IPS-18c (cell line): ENCODE data around the gene CLN3.
"Not testable (repeated sequence)": the region's sequence is repeated elsewhere in the genome, so short reads cannot be mapped to it uniquely, and the experiment has no call there.

Experiments used
- H3K4me3 ChIP-seq: 2 replicates; pipeline ENCODE4 v1.7.0; 2013; ENCODE audit warnings: low read depth, mild to moderate bottlenecking, low read length, moderate library complexity; ENCODE audit not compliant: insufficient read depth
- H3K9me3 ChIP-seq: one replicate; pipeline ENCODE4 v1.6.1; 2013; ENCODE audit warnings: mild to moderate bottlenecking, low read length, moderate library complexity; ENCODE audit not compliant: control insufficient read depth, insufficient read depth

The CLN3 gene

DNA sequence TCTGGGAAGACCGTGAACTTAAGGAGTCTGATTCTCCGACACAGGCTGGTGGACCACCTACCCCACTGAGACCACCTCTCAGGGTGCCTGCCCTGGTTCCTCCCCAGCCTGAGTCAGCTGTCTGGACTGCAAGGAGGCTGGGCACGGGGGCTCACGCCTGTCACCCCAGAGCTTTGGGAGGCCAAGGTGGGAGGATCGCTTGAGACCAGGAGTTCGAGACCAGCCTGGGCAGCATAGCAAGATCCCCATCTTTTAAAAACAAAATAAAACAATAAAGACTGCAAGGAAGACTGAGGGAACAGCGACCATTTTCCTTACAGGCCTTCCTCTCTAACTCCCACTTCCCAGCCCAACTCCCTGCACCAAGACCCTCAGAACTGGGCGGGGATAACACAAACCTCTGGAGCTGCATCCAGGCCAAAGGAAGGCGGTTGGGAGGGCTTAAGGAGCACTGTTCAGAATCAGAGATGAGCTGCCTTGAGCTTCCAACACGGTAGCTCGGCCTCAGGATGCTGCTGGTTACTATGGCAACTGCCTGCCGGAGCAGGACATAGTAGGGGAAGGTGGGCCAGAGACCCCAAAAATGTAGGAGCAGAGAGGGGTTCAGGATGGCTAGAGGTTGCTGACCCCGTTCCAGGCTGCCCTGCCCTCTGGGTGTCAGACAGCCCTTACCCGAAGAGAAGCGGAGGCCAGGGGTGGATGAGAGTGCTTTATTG lies 7.0 kb upstream of the CLN3 start:
- Histone ChIP-seq H3K4me3 (no peak overlapping the region), H3K9me3 (no peaks in the 10 kb centered on the region)

DNA sequence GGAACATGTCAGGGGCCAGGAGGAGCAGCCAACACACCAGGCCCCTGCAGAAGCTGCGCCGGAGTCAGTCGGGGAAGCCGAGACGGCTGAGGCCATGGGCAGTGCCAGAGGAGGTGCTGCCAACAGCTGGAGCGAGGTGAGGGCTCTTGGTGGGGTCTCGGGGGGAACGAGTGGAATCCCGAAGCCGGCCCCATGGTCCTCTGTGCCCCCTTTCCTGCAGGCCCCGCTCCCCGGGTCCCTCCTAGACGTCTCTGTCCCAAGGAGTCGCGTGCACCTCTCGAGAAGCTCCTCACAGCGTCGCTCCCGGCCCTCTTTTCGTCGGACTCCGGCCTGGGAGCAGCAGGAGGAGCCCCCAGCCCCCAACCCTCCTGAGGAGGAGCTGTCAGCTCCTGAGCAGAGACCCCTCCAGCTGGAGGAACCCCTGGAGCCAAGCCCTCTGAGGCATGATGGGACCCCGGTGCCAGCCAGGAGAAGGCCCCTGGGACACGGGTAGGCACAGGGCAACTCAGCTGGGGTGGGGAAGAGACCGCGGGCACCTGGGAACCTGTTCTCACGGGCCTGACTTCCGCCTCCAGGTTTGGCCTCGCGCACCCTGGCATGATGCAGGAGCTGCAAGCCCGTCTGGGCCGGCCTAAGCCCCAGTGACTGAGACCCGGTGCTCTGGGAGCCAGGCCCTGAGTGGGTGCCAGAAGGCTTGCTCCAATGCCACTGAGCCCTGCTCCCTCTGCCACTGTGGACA lies 6.2 kb upstream of the CLN3 start:
- Histone ChIP-seq H3K9me3 (no peaks in the 10 kb centered on the region), H3K4me3 (no peak overlapping the region)

DNA sequence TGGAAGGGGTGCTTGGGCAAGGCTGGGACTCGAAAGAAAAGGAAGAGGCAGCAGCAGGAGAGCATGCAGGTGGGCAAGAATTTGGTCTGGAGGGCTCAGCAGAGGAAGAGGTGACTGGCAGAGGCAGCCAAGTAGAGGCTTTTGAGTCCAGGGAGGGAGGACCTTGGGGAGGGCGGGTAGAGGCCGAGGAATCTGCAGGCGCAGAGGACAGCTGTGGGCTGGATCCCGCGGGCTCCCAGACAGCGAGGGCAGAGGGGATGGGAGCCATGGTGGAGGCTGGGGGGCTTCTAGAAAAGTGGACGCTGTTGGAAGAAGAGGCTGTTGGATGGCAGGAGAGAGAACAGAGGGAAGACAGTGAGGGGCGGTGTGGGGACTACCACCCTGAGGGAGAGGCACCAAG lies 5.5 kb upstream of the CLN3 start:
- H3K4me3 ChIP-seq = no peak overlapping the region
- no peaks in the 10 kb centered on the region for H3K9me3 ChIP-seq

DNA sequence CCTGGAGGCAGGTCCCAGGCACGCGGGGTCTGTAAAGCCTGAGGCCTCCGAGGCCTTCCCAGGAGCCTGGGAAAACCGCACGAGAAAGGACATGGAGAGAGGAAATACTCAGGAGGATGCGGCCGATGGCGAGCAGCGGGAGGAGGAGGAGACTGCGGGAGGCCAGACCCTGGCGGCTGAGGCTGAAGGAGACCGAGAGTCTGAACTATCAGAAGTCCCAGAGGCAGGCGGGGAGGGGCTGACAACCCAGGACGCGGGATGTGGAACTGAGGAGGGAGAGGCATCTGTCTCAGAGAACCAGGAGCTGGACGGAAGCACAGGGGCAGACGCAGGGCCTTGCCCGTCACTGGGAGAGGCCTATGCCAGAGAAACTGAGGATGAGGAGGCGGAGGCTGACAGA lies 5.0 kb upstream of the CLN3 start:
- Histone ChIP-seq H3K9me3 (no peaks in the 10 kb centered on the region), H3K4me3 (no peak overlapping the region)

DNA sequence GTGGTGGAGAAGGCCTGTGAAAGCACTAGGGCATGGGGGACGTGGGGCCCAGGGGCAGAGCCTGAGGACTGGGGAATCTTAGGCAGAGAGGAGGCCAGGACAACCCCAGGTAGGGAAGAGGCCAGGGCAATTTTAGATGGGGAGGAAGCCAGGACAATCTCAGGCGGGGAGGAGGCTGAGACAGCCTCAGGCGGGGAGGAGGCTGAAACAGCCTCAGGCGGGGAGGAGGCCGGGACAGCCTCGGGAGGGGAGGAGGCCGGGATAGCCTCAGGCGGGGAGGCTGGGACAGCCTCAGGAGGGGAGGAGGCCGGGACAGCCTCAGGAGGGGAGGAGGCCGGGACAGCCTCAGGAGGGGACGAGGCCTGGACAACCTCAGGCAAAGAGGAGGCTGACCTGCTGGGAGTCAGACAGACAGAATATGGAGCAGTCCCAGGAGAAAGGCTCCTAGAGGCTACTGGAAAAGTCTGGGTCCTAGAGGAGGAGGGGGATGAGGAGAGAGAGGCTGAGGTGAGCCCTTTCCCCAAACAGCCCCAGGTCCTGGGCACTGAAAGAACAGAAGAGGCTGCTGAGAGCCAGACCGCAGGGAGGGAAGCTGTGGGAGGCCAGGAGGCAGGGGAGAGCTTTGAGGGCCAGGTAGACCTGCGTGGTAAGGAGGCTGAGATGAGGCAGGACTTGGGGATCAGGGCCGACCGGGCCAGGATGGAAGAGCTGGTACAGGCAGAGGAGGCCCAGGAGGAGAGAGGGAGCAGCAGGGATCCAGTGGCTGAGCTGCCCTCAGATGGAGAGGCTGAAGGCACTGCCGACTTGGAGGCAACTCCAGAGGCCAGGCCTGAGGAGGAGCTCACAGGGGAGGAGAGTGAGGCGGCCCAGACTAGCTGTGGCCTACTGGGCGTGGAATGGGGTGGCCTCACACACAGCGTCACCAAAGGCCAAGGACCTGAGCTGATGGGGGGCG lies 4.2 kb upstream of the CLN3 start:
- H3K4me3 ChIP-seq = no peak overlapping the region
- H3K9me3 ChIP-seq = no peaks in the 10 kb centered on the region

DNA sequence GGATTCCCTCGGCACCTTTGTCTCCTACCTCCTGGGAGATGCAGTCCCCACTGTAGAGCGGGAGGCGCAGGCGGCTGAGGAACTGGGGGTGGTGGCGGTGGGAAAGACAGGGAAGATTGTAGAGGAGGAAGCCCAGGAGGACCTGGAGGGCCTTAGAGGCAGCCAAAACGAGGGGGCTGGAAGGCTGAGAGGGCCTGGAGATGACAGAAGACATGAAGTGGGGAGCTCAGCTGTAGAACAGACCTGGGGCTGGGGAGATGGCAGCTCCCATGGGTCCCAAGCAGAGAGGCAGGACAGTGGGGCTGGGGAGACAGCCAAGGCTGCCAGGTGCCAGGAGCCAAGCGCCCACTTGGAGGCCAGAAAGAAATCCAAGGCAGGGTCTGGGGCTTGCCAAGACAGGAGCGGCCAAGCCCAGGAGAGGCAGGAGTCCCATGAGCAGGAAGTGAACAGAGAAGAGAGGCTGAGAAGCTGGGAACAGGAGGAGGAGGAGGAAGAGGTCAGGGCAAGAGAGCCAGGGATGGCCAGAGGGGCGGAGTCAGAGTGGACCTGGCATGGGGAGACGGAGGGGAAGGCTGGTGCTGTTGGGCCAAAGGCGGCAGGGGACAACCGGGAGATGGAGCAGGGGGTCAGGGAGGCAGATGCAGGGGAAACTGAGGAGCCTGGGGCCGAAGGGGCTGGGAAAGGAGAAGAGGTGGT lies 3.4 kb upstream of the CLN3 start:
- Histone ChIP-seq H3K9me3 (no peaks in the 10 kb centered on the region), H3K4me3 (no peak overlapping the region)

DNA sequence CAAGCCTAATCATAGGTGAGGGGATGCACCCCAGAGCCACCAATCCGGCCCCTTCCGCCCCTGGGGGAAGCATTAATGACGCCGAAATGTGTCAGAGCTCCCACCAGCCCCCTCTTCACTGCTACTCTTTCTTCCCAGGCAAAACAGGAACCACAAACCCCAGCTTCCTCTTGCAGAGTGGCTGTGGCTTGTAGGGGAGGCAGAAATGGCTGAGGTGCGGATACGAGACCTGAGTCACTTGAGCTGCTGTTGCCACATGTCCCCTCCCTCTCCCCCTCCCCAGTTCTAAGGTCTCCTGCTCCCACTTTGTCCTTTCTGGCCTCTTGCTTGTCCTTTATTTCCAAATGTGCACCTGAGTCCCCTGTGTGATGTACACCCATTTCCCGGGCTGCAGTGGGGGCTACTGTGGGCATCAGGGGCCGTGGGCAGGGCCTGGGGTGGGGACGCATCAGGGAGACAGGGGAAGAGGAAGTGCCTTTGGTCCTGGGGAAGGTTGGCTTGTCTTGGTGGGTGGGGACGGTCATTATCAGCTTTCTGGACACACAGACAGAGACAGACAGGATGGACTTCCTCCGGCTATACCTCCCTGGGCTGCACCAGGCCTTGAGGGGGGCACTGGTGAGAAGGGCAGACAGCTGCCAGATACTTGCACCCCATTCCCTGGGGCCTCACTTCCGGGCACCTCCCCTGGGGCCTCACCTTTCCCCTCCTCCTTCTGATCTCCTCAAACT lies 2.4 kb upstream of the CLN3 start, which contains the start of gene APOBR:
APOBR (plus strand) TSS at position 523 of the 731 bp plus-strand sequence; CDS start at position 562, 39 bp downstream.
- Histone ChIP-seq H3K4me3 (no peak within 1 kb of the TSS), H3K9me3 (no peaks in the 10 kb centered on the region)

DNA sequence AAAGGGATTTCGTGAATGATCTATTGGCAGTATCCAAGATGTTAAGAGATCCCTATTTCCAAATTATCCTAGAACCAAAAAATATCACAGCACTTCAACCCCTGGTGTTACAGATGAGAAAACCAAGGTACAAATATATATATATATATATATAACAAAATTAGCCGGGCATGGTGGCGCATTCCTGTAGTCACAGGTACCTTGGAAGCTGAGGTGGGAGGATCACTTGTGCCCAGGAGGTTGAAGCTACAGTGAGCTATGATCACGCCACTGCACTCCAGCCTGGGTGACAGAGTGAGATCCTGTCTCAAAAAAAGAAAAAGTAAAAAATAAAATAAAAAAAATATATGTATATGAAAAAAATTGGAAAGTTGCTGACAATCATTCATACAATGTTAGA lies 637 bp upstream of the CLN3 start:
- Histone ChIP-seq H3K4me3 (peak overlapping the region; percentile 98; the same call in 1 of the 2 replicates), H3K9me3 (no peaks in the 10 kb centered on the region)

DNA sequence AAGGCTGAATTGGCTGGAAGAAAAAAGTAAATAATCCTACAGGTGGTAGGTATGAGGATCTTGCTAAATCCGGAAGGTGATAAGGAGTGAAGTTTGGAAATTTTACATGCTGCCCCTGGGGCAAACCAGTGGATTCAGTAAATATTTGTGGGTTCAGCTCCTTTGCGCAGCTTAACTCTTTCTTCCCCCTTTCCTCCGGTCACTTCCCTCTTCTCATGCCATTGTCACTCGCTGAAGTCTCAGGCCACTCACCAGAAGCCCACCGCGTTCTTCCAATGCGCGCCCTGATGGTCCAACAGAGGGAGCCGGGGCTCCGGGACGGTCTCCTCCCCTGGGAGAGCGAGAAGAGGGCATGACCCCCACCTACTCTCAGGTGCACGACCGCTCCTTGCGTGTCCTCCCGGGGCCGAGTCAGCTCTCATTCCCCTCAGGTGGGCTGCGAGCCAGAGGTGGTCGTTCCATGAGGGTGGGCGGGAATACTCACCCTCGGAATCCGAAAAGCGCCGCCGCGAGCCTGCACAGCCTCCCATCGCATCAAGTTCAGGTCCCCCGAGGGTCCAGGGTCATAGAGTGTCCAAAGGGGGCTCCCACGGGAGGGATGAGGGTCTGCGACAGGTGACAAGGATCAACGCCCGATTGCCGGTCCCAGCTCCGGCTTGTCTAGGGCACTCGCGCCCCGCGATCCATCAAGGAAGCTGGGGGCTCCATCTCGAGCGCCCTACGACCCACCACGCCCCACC lies 474 bp downstream of the CLN3 start:
- Histone ChIP-seq H3K9me3 (no peaks in the 10 kb centered on the region), H3K4me3 (peak overlapping the region; percentile 98)

DNA sequence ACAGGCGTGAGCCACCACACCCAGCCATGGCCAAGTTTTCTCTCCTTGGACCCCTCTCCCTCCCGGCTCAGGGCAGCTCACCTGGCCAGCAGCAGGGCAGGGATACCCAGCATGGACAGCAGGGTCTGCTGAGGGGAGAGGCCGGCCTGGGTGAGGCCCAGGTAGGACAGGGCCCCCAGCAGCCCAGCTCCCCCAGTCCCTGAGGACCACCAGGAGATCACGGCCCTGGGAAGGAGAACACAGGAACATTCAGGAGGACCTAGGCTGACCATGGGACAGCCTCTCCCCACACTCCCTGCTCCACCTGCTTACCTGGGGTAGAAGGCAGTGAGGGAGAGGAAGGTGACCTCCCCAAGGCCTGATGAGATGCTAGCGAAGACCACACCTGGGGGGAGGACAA lies 5.6 kb downstream of the CLN3 start:
- no peaks in the 10 kb centered on the region for H3K9me3 ChIP-seq
- H3K4me3 ChIP-seq = no peak overlapping the region

DNA sequence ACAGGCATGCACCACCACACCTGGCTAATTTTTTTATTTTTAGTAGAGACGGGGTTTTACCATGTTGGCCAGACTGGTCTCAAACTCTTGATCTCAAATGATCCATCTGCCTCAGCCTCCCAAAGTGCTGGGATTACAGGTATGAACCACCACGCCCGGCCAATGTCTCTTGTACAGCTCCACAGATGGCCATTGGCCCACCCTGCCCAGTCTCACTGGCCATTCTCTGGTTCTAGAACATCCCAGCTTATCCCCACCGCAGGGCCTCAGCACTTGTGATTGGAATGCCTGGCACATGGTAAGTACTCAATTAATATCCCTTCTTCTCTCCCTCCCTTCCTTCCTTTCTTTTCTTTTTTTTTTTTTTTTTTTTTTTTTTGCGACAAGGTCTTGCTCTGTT lies 8.5 kb downstream of the CLN3 start:
- H3K4me3 ChIP-seq, H3K9me3 ChIP-seq: not testable (repeated sequence)

DNA sequence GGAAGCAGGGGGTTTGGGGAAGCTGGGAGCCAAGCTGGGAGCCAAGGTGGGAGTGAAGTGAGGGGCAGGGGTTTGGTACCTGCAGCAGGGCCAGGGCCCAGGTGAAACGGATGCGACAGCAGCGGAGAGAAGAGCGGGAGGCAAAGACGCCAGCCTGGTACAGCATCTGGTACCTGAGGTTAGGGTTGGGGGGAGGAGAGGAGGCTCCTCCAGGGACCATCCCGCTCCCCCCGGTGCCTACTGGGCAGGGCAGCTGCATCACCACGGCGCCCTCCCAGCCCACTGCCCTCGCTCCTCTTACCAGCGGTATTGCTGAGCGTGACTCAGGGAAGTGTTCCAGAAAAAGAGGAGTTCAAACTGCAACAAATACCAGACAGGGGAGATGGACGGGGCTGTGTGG lies 9.8 kb downstream of the CLN3 start:
- no peak overlapping the region for H3K4me3 ChIP-seq
- no peaks in the 10 kb centered on the region for H3K9me3 ChIP-seq

DNA sequence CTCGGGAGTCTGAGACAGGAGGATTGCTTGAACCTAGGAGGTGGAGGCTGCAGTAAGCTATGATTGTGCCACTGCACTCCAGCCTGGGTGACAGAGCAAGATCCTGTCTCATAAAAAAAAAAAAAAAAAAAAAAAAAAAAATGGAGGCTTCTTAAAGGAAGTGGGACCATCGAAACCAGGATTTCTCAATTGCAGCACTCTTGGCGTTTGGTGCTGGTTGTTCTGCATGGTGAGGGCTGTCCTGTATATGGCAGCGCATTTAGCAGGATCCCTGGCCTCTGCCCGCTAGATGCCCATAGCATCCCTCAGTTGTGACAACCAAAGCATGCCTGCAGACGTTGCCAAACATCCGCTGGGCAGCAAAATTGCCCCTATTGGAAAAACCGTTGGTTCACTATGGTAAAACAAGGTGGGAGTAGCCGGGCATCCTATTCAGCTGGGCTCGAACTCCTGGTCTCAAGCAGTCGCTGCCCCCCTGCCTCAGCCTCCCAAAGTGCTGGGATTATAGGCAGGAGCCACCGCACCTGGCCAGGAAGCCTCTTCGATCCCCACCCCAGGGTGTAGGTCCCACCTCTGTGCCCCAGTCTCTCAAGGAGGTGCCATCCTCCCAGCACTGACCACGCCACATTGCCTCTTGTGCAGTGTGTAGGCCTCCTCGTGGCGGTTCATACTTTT lies 13.2 kb downstream of the CLN3 start:
- H3K9me3 ChIP-seq = no peaks in the 10 kb centered on the region
- H3K4me3 ChIP-seq = no peak overlapping the region

DNA sequence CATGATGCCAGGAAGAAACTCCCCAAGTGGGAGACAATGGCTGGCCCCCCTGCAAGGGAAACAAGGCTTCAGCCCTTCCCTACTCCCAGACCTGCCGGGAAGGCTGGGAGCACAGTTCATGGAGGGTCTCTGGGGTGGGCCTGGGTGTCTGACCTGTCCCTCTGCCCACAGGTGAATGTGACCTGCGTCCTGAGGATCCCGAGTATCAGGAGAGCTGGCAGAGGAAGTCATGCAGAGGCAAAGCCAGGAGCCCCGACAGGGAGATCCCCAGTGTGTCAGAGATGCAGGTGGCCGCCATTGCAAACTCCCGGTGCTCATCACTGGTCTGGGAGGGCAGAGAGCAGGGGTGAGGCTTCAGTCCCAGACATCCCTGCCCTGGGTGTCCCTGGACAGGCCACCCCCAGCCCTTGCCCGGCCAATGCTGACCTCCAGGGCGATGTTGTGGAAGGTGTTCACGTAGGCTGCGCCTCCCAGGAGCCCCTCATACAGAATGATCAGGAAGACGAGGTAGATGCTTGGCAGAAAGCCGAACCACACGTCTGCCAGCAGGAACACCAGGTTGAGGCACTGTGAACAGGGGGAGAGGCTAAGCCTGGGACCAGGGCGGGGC lies 14.5 kb downstream of the CLN3 start:
- Histone ChIP-seq H3K9me3 (no peaks in the 10 kb centered on the region), H3K4me3 (no peak overlapping the region)

DNA sequence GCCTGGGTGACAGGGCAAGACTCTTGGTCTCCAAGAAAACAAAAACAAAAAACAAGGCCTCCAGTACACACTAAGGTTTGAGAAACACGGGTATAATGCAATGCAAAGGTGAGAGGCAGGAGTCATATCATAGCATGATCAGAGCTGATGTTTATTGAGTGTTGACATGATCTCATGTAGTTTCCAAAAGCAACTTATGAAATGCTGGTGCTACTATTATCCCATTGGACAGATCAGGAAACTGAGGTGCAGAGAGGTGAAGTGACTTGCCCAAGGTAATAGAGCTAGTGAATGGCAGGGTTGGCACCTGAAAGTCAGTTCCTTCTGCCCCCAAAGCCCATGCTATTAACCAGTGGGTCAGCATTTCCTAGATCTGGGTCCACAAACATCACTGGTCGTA lies 16.7 kb downstream of the CLN3 start:
- Histone ChIP-seq H3K4me3 (no peak overlapping the region), H3K9me3 (no peaks in the 10 kb centered on the region)
